A549 (cell line): ENCODE measurements around the gene CEP192. TPM values are rescaled to one million over a fixed set of nuclear protein-coding genes. Genes with fewer than 3 reads are reported as not detected.

Source experiments
- ATAC-seq, 2 experiments: fragments of 200-7000 bp in 1 of 2; fragments of >200 bp in 1 of 2; cut with Nextera tagmentation in 1 of 2; cut with Tn5 transposase in 1 of 2; 3 replicates each; pipeline versions ENCODE4 v1.8.0 to v1.9.1; 2018 to 2020; ENCODE audit warnings: mild to moderate bottlenecking in 1 of 2, moderate library complexity in 1 of 2
- CTCF ChIA-PET: fragments of 300-600 bp; sonication (Branson Sonifier 250); formaldehyde crosslinking; extraction: SDS; loops from one replicate; lab custom pipeline; 2021; ENCODE audit warnings: antibody characterized with exemption, inconsistent platforms; lab: Yijun Ruan, JAX
- POLR2A ChIA-PET: fragments of 350-600 bp; formaldehyde crosslinking; extraction: SDS; loops from one replicate; lab custom pipeline; 2021; ENCODE audit warnings: antibody characterized with exemption, inconsistent platforms; lab: Yijun Ruan, JAX
- DNase-seq, 2 experiments: peaks; one replicate each; pipeline versions ENCODE4 v3.0.0 to v3.0.0-alpha.2; 2011 to 2016; ENCODE audit warnings: low read depth in 1 of 2, low spot score in 1 of 2
- FAIRE-seq: peaks from 2 replicates; lab custom pipeline; 2011; peaks lifted over from hg19 to GRCh38; lab: Jason Lieb, UNC
- H3K27ac ChIP-seq, 2 experiments: fragments of >200 bp; sonication (Bioruptor Twin); formaldehyde crosslinking; 3 replicates each; pipeline ENCODE4 v1.5.1; 2016 to 2017
- H3K4me1 ChIP-seq: fragments of >200 bp; sonication (Bioruptor Twin); formaldehyde crosslinking; 3 replicates; pipeline ENCODE4 v1.6.1; 2016
- H3K4me2 ChIP-seq: fragments of >200 bp; sonication (Bioruptor Twin); formaldehyde crosslinking; 3 replicates; pipeline ENCODE4 v1.6.1; 2016
- H3K4me3 ChIP-seq: fragments of >200 bp; sonication (Bioruptor Twin); formaldehyde crosslinking; 3 replicates; pipeline ENCODE4 v1.5.1; 2016
- H3K9me3 ChIP-seq: fragments of >200 bp; sonication (Bioruptor Twin); formaldehyde crosslinking; 3 replicates; pipeline ENCODE4 v1.6.1; 2016
- ATOH8 ChIP-seq: fragments of 250-450 bp; sonication (Bioruptor Pico); IDR thresholded peaks from 2 replicates; pipeline ENCODE4 v1.5.0; 2020; ENCODE audit warnings: low read depth, mild to moderate bottlenecking, moderate library complexity
- BCL3 ChIP-seq: fragments of >200 bp; sonication (Bioruptor Twin); formaldehyde crosslinking; IDR thresholded peaks from 3 replicates; pipeline ENCODE4 v1.6.1; 2016
- CBX8 ChIP-seq: fragments of 200-600 bp; sonication (generic); IDR thresholded peaks from 2 replicates; pipeline ENCODE4 v1.6.1; 2016
- CEBPB ChIP-seq, 2 experiments: fragments of >200 bp in 1 of 2; sonication (Bioruptor Twin) in 1 of 2; formaldehyde crosslinking in 1 of 2; IDR thresholded peaks; 2 replicates each; pipeline ENCODE4 v1.6.1; 2012 to 2016
- CHD2 ChIP-seq: fragments of 150-350 bp; IDR thresholded peaks from 2 replicates; pipeline ENCODE4 v1.6.1; 2014; ENCODE audit warnings: low read length; ENCODE audit not compliant: partially characterized antibody
- ESRRA ChIP-seq: fragments of 150-350 bp; IDR thresholded peaks from 2 replicates; pipeline ENCODE4 v1.6.1; 2014; ENCODE audit warnings: mild to moderate bottlenecking, low read length, borderline replicate concordance
- HOXB5 ChIP-seq: fragments of 250-450 bp; sonication (Bioruptor Pico); IDR thresholded peaks from 2 replicates; pipeline ENCODE4 v1.5.0; 2020; ENCODE audit warnings: mild to moderate bottlenecking, moderate library complexity
- JUN ChIP-seq, 2 experiments: fragments of >200 bp; sonication (Bioruptor Twin); formaldehyde crosslinking; IDR thresholded peaks; 2 replicates in 1 of 2; 3 replicates in 1 of 2; pipeline ENCODE4 v1.6.1; 2016 to 2017
- KDM1A ChIP-seq: fragments of 200-600 bp; sonication (generic); IDR thresholded peaks from 2 replicates; pipeline ENCODE4 v1.6.1; 2016; ENCODE audit warnings: low read depth, mild to moderate bottlenecking
- MAX ChIP-seq: IDR thresholded peaks from 2 replicates; pipeline ENCODE4 v1.6.1; 2012
- MYC ChIP-seq: IDR thresholded peaks from 2 replicates; pipeline ENCODE4 v1.6.1; 2012; ENCODE audit warnings: mild to moderate bottlenecking, inconsistent platforms, low read length, improper control_type of control experiment, borderline replicate concordance
- NR3C1 ChIP-seq: fragments of >200 bp; sonication (Bioruptor Twin); formaldehyde crosslinking; IDR thresholded peaks from 3 replicates; pipeline ENCODE4 v1.6.1; 2017
- POLR2AphosphoS2 ChIP-seq: conservative IDR thresholded peaks from 2 replicates; pipeline ENCODE4 v1.6.1; 2012; ENCODE audit warnings: low read length, improper control_type of control experiment, inconsistent platforms
- RARB ChIP-seq: fragments of 250-450 bp; sonication (Bioruptor Pico); IDR thresholded peaks from 2 replicates; pipeline ENCODE4 v1.8.0; 2021; ENCODE audit warnings: mild to moderate bottlenecking, moderate library complexity
- RFX5 ChIP-seq: fragments of 450-650 bp; IDR thresholded peaks from 2 replicates; pipeline ENCODE4 v1.7.1; 2014; ENCODE audit warnings: antibody characterized with exemption, mild to moderate bottlenecking, moderate library complexity
- RNF2 ChIP-seq: fragments of 200-600 bp; sonication (generic); IDR thresholded peaks from 2 replicates; pipeline ENCODE4 v1.6.1; 2016; ENCODE audit warnings: low read depth, mild to moderate bottlenecking, antibody characterized with exemption, moderate library complexity, borderline replicate concordance
- ZFP36 ChIP-seq: fragments of 450-650 bp; IDR thresholded peaks from 2 replicates; pipeline ENCODE4 v1.6.1; 2014; ENCODE audit warnings: borderline replicate concordance; ENCODE audit not compliant: partially characterized antibody
- WGBS: methylation state at CpG from one replicate; pipeline ENCODE4 v1.1.6; 2017; ENCODE audit errors: missing lambda C conversion rate; 5-methylcytosine and 5-hydroxymethylcytosine counted together
- polyA plus RNA-seq, 4 experiments: library from polyadenylated mRNA; depleted of rRNA in 3 of 4; stranded (reverse); fragments of >200 nt; fragmentation: RNase III in 1 of 4; extraction: RNeasy Plus Mini Kit Qiagen cat#74134 plus additional on column Dnase treatment in 1 of 4; gene quantifications; 2 replicates in 3 of 4; 3 replicates in 1 of 4; pipeline ENCODE4 v1.2.3, GENCODE V29; 2011 to 2017
- TF ChIP-seq, protein P1 (sequence below): IDR thresholded peaks from 2 replicates; pipeline ENCODE4 v1.6.1; 2012
- TF ChIP-seq, protein P2 (sequence below): fragments of 200-600 bp; sonication (generic); IDR thresholded peaks from 2 replicates; pipeline ENCODE4 v1.6.1; 2016; ENCODE audit warnings: antibody characterized with exemption, mild to moderate bottlenecking, moderate library complexity
- TF ChIP-seq, protein P3 (sequence below): fragments of 250-450 bp; sonication (Bioruptor Pico); IDR thresholded peaks from 2 replicates; pipeline ENCODE4 v1.5.0; 2021; ENCODE audit warnings: mild to moderate bottlenecking, moderate library complexity, borderline replicate concordance

The CEP192 gene
- polyA plus RNA-seq, 2 of the 4 experiments (the other 2 are of a cell fraction) = 8.9 to 21.1 TPM

- H3K4me1 ChIP-seq = no peaks in the 10 kb centered on the region
- no peak overlapping the region for H3K27ac ChIP-seq
- no peak overlapping the region for H3K4me3 ChIP-seq
- FAIRE-seq = no peak
- POLR2A ChIA-PET = no interaction called here
- H3K9me3 ChIP-seq = no peaks in the 10 kb centered on the region
- TF ChIP-seq MAX = no peak
- no peak for TF ChIP-seq NR3C1
- TF ChIP-seq, protein P1, sequence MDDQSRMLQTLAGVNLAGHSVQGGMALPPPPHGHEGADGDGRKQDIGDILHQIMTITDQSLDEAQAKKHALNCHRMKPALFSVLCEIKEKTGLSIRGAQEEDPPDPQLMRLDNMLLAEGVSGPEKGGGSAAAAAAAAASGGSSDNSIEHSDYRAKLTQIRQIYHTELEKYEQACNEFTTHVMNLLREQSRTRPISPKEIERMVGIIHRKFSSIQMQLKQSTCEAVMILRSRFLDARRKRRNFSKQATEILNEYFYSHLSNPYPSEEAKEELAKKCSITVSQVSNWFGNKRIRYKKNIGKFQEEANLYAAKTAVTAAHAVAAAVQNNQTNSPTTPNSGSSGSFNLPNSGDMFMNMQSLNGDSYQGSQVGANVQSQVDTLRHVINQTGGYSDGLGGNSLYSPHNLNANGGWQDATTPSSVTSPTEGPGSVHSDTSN = no peak
- no peak for TF ChIP-seq KDM1A
- TF ChIP-seq MYC = no peak
- no peak for TF ChIP-seq POLR2AphosphoS2
- no peak for TF ChIP-seq ZFP36
- no peak for TF ChIP-seq JUN (IDR thresholded peaks at IDR 0.05)
- TF ChIP-seq CHD2 = no peak
- no peak for TF ChIP-seq BCL3
- TF ChIP-seq CBX8 = no peak
- ATAC-seq = no peak
- H3K4me2 ChIP-seq = no peak overlapping the region
- WGBS = 90% methylated on average over 18 of the region's 52 CpGs
- CTCF ChIA-PET = interaction anchor here (0.9 to 1.7 kb wide), 2 partner anchors 11 to 24 kb away, joined by 3 read pairs; no protein-coding TSS in a partner anchor
- no peak for DNase-seq
Measured at GRCh38 chr18:13134551-13135401, 143.6 kb downstream of the CEP192 start.

DNA sequence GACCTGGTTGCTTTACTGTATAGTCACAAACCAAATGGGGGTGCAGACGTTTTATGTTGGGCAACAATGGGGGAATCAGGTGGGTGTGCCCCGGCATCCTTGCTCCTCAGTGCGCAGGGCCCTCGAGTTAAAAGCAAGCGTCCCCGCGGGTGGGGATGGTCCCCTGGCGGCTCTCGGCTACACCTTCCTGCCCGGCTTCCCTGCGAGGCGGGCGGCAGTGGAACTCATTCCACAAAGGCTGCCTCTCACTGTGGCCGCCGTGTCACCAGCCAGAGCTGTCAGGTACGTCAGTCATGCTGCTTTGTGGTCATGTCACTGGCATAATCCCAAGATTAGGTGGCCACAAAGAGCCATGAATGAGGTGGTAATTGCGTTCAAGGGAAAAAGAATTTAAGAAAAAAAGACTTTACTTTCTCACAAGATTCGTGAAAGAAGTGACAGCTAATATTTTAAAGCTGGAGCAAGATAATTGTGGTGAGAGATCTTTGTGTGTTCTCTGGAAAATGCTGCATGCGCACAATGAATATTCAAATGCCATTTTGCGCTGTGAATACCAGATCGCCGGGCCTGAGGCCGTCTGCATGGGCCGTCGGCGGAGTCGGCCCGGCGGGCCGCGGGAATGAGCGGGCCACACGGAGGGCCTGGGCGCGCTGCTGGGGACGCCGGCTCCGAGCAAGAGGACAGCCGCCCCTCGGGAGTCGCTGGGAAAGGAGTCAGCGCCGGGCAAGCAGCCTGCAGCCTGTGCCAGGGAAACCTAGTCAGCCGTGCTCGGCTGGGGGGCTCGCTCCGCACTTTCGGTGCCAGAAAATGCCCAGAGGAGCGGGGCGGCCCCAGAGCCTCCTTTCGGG, 145.1 kb downstream of the CEP192 start:
- peak overlapping the region; percentile 54 to 88; a peak in 5 of 6 replicates for H3K27ac ChIP-seq
- FAIRE-seq (no peak), ATAC-seq (peak in 1 of 2 experiments; percentile 14; a peak in 2 of 6 replicates), DNase-seq (no peak)
- H3K4me2 ChIP-seq = peak overlapping the region; percentile 89
- H3K4me1 ChIP-seq = no peaks in the 10 kb centered on the region
- ChIA-PET POLR2A (no interaction called here), CTCF (no interaction called here)
- H3K4me3 ChIP-seq = peak overlapping the region; percentile 58
- H3K9me3 ChIP-seq = no peaks in the 10 kb centered on the region
- TF ChIP-seq POLR2AphosphoS2 (no peak), NR3C1 (no peak), ATOH8 (no peak), RNF2 (no peak), CEBPB (IDR thresholded peaks at IDR 0.05) (no peak), HOXB5 (CRISPR knock-in tag) (no peak)
- 83% methylated on average over 33 of the region's 51 CpGs for WGBS

DNA sequence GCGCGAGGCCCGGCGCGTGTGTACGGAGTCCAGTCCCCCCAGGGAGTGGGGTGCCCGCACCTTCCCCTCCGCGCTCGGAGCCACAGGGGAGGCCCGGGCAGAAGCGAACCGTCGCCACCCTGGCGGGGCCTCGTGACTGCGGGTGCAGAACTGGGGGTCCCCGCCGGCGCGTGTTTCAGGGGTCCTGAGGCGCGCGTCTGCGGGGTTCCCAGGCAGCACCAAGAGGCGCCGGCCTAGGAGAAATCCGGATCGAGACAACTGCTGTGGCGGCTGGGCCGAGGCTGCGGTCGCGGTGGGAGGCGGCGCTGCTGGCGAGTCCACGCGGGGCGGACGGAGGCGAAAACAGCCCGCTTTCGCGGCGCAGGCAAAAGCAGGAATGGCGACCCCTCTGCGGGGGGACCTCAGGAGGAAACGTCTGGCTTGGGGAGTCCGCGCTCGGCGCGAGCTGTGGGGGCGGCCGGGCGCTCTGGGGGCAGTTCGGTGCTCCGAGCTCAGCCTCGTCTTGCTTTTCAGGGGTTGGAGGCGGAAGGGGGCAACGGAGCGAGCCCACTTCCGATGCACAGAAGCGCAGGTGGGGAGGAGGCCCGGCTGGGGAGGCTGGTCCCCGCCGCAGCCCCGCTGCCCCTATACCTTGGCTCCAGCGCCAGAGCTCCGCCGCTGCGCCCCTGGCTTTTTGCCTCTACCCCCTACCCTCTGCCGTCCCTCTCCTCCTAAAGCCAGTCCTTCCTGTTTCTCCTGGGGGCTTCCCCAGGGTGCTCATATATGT, 145.9 kb downstream of the CEP192 start:
- ChIA-PET POLR2A (no interaction called here), CTCF (no interaction called here)
- Histone ChIP-seq H3K4me2 (peak overlapping the region; percentile 89), H3K27ac (peak overlapping the region; percentile 54 to 88; a peak in 5 of 6 replicates), H3K4me3 (peak overlapping the region; percentile 58), H3K4me1 (no peaks in the 10 kb centered on the region), H3K9me3 (no peaks in the 10 kb centered on the region)
- ATAC-seq = peak in 1 of 2 experiments; percentile 64; a peak in 3 of 6 replicates
- 10% methylated on average over 6 of the region's 74 CpGs for WGBS
- no peak for DNase-seq
- no peak for FAIRE-seq
- no peak for TF ChIP-seq RFX5
- TF ChIP-seq RARB (CRISPR knock-in tag) = no peak
- TF ChIP-seq ESRRA = no peak
- TF ChIP-seq, protein P2, sequence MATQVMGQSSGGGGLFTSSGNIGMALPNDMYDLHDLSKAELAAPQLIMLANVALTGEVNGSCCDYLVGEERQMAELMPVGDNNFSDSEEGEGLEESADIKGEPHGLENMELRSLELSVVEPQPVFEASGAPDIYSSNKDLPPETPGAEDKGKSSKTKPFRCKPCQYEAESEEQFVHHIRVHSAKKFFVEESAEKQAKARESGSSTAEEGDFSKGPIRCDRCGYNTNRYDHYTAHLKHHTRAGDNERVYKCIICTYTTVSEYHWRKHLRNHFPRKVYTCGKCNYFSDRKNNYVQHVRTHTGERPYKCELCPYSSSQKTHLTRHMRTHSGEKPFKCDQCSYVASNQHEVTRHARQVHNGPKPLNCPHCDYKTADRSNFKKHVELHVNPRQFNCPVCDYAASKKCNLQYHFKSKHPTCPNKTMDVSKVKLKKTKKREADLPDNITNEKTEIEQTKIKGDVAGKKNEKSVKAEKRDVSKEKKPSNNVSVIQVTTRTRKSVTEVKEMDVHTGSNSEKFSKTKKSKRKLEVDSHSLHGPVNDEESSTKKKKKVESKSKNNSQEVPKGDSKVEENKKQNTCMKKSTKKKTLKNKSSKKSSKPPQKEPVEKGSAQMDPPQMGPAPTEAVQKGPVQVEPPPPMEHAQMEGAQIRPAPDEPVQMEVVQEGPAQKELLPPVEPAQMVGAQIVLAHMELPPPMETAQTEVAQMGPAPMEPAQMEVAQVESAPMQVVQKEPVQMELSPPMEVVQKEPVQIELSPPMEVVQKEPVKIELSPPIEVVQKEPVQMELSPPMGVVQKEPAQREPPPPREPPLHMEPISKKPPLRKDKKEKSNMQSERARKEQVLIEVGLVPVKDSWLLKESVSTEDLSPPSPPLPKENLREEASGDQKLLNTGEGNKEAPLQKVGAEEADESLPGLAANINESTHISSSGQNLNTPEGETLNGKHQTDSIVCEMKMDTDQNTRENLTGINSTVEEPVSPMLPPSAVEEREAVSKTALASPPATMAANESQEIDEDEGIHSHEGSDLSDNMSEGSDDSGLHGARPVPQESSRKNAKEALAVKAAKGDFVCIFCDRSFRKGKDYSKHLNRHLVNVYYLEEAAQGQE = no peak
- TF ChIP-seq, protein P3, sequence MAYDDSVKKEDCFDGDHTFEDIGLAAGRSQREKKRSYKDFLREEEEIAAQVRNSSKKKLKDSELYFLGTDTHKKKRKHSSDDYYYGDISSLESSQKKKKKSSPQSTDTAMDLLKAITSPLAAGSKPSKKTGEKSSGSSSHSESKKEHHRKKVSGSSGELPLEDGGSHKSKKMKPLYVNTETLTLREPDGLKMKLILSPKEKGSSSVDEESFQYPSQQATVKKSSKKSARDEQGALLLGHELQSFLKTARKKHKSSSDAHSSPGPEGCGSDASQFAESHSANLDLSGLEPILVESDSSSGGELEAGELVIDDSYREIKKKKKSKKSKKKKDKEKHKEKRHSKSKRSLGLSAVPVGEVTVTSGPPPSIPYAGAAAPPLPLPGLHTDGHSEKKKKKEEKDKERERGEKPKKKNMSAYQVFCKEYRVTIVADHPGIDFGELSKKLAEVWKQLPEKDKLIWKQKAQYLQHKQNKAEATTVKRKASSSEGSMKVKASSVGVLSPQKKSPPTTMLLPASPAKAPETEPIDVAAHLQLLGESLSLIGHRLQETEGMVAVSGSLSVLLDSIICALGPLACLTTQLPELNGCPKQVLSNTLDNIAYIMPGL (CRISPR knock-in tag) = no peak
